Esophagus (tissue), 2 donors: Measurements from ENCODE around the gene DLGAP4. TPM values are rescaled to one million over a fixed set of nuclear protein-coding genes. Genes with fewer than 3 reads are reported as not detected.
"Not testable (repeated sequence)": the region's sequence is repeated elsewhere in the genome, so short reads cannot be mapped to it uniquely, and the experiment has no call there.

Experiments used
- H3K27ac ChIP-seq, 2 donors: one replicate each; pipeline ENCODE4 v1.5.1; 2013; ENCODE audit warnings: low read depth in 2 of 2, mild to moderate bottlenecking in 2 of 2, inconsistent platforms in 1 of 2, low read length in 1 of 2, moderate library complexity in 1 of 2
- H3K27me3 ChIP-seq, 2 donors: one replicate each; pipeline ENCODE4 v1.6.1; 2013; ENCODE audit warnings: low read length in 2 of 2, control low read depth in 1 of 2, mild to moderate bottlenecking in 1 of 2; ENCODE audit not compliant: insufficient read depth in 2 of 2, control insufficient read depth in 1 of 2
- H3K36me3 ChIP-seq, 2 donors: one replicate each; pipeline ENCODE4 v1.6.1; 2013; ENCODE audit warnings: low read length in 1 of 2; ENCODE audit not compliant: control insufficient read depth in 2 of 2, insufficient read depth in 2 of 2
- H3K4me1 ChIP-seq, 2 donors: one replicate each; pipeline ENCODE4 v1.6.1; 2013; ENCODE audit warnings: low read length in 1 of 2; ENCODE audit not compliant: control insufficient read depth in 2 of 2, insufficient read depth in 2 of 2
- H3K4me3 ChIP-seq, 2 donors: one replicate each; pipeline ENCODE4 v1.5.1; 2013; ENCODE audit warnings: low read length in 2 of 2, mild to moderate bottlenecking in 2 of 2, low read depth in 1 of 2, moderate library complexity in 1 of 2
- H3K9me3 ChIP-seq, 2 donors: one replicate each; pipeline ENCODE4 v1.6.1; 2013; ENCODE audit warnings: mild to moderate bottlenecking in 2 of 2, low read depth in 1 of 2, low read length in 1 of 2, moderate library complexity in 1 of 2; ENCODE audit not compliant: control insufficient read depth in 2 of 2, insufficient read depth in 1 of 2
- WGBS, 2 donors: extraction: QIAGEN DNeasy Blood & Tissue Kit; methylation state at CpG; one replicate each; pipeline ENCODE4 v1.1.7; 2013; 5-methylcytosine and 5-hydroxymethylcytosine counted together
- polyA plus RNA-seq, 2 donors: library from polyadenylated mRNA; stranded (reverse); fragments of 200-250 nt; gene quantifications; one replicate each; pipeline ENCODE4 v1.2.3, GENCODE V29; 2013
- donor health status: healthy with polysubstance abuse.
- donor health status: Bipolar disorder and iron deficiency.

DLGAP4 gene
- polyA plus RNA-seq, 2 donors = 15.8 to 24.3 TPM

- H3K4me1 ChIP-seq = no peaks in the 10 kb centered on the region
- WGBS, 2 donors = 71 to 86% methylated on average over 1 of the region's 1 CpG
- no peaks in the 10 kb centered on the region for H3K27me3 ChIP-seq
- H3K36me3 ChIP-seq = peaks cover 9 to 13% of the 10 kb centered on the region in 2 donors
- no peak overlapping the region for H3K27ac ChIP-seq
- H3K4me3 ChIP-seq = no peak overlapping the region
- H3K9me3 ChIP-seq = no peaks in the 10 kb centered on the region
These were observed 215.4 kb downstream of the DLGAP4 start for GRCh38 chr20:36521526-36521925.

DNA sequence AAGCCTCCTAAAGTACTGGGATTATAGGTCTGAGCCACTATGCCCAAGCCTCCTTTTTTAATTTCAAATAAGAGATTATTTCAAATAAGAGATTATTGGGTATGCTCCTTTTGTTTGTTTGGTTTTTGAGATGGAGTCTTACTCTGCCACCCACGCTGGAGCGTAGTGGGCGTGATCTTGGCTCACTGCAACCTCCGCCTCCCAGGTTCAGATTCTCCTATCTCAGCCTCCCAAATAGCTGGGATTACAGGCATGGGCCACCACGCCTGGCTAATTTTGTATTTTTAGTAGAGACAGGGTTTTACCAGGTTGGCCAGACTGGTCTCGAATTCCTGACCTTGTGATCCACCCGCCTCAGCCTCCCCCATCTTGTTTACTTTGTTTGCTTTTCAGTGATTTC is 216.3 kb downstream of the DLGAP4 start:
- not testable (repeated sequence) for H3K27ac ChIP-seq, H3K27me3 ChIP-seq, H3K9me3 ChIP-seq, H3K4me1 ChIP-seq, H3K4me3 ChIP-seq
- peaks cover 9 to 19% of the 10 kb centered on the region in 2 donors for H3K36me3 ChIP-seq
- 93% methylated on average over 7 of the region's 7 CpGs for WGBS, 2 donors

DNA sequence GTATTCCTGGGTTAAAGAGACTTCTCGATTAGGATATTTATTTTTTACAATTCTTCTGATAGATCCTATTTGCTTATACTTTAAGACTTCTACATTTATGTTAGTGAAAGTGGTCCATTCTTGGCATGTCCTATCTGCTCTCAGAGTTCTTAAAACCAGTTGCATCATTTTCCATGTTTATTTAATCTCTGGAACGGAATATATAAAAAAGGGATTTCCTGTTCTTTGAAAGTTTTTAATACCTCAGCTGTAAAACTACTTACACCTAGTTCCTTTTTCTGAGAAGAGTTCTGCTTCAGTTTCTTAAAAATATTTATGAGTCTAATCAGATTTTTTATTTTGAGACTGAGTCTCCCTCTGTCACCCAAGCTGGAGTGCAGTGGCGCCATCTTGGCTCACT is 217.2 kb downstream of the DLGAP4 start:
- Histone ChIP-seq H3K27me3 (no peaks in the 10 kb centered on the region), H3K9me3 (no peaks in the 10 kb centered on the region), H3K4me1 (no peaks in the 10 kb centered on the region), H3K27ac (no peak overlapping the region), H3K4me3 (no peak overlapping the region), H3K36me3 (peaks cover 9 to 21% of the 10 kb centered on the region in 2 donors)
- WGBS, 2 donors = 68 to 76% methylated on average over 3 of the region's 3 CpGs

DNA sequence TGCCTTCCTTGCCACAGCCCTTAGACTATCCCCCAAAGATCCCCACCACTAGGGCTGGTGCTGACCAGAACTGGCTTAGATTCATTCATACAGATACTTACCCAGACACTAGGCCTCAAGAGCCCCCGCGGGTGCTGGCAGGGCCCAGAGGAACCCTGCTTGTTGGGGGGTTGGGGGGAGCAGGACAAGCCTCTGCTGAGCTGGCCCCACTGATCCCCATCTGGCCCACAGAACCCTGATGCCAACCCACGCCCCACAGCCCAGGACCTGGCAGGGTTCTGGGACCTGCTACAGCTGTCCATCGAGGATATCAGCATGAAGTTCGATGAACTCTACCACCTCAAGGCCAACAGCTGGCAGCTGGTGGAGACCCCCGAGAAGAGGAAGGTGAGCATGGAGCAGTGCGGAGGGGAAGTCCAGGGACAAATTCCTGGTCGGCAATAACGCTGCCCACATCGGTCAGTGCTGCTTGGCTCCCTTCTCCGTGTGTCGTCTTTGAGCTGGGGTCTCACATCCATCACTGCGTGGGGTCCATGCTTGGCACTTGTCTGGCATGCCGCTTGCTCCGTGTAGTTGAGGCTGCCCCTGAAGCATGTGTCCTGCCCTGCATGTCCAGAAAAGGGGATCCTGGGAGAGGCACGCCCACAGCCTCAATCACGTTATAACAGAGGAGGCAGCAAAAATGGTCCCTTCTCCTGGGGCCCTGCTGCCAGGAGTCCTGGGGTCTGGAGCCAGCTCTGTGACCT is 219.7 kb downstream of the DLGAP4 start:
- WGBS, 2 donors = 88 to 93% methylated on average over 17 of the region's 17 CpGs
- H3K36me3 ChIP-seq = peaks cover 9 to 21% of the 10 kb centered on the region in 2 donors
- no peak overlapping the region for H3K4me3 ChIP-seq
- H3K9me3 ChIP-seq = no peaks in the 10 kb centered on the region
- H3K27me3 ChIP-seq = no peaks in the 10 kb centered on the region
- peak overlapping the region; percentile 11 to 27 for H3K27ac ChIP-seq
- H3K4me1 ChIP-seq = no peaks in the 10 kb centered on the region

DNA sequence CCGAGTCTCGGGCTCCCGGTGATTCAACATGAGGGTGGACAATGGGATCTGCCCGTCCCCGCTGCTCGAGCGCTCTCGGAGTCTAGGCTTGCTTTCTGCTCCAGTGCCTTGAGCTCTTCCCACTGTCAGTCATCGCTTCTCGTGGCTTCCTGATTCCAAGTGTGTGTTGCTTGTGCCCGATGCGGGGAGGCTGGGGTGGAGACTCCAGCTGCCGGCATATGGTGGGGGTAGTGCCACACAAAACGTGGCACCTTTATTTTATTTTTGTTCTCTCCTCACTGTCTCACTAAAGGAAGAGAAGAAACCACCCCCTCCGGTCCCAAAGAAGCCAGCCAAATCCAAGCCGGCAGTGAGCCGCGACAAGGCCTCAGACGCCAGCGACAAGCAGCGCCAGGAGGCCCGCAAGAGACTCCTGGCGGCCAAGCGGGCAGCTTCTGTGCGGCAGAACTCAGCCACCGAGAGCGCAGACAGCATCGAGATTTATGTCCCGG is 220.4 kb downstream of the DLGAP4 start:
- H3K27ac ChIP-seq = peak overlapping the region; percentile 53 to 56
- WGBS, 2 donors = 88 to 91% methylated on average over 29 of the region's 29 CpGs
- H3K27me3 ChIP-seq = no peaks in the 10 kb centered on the region
- H3K9me3 ChIP-seq = no peaks in the 10 kb centered on the region
- no peaks in the 10 kb centered on the region for H3K4me1 ChIP-seq
- H3K36me3 ChIP-seq = peaks cover 9 to 21% of the 10 kb centered on the region in 2 donors
- H3K4me3 ChIP-seq = no peak overlapping the region

DNA sequence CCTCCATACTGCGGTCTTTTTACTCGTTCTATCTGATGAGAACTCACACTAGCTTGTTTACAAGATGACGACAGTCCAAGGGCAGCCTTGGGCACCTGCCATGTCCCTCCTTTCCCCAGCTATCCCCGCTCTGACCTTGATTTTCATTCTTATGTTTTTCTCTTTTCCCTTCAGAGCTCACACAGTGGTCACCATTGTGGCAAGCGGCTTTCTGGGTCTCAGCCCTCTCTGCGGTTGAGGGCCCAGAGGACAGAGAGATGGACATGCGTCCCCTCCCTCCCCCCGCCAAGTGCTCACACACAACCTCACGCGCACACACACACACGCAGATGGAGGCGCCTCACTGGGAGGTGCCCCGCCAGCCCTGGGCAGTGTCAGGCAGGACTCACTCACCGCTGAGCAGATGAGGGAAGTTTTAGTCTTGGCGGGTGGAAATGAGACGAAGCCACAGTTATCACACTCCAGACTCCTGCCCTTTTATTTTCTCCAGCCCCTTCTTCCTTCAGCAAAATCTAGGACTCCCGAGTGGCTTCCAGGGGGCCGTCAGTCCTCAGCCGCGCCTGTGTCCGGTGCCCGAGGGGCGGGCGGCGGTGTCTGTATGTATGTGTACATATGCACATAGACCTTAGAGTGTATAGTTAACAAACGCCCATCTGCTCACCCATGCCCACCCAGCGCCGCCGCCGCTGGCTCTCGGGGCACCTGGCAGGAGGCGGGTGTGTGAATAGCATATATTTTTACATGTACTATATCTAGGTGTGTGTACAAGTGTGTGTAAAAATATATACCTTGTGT is 221.4 kb downstream of the DLGAP4 start:
- H3K36me3 ChIP-seq = peaks cover 9 to 21% of the 10 kb centered on the region in 2 donors
- no peaks in the 10 kb centered on the region for H3K4me1 ChIP-seq
- no peak overlapping the region for H3K4me3 ChIP-seq
- peak overlapping the region in 1 of 2 donors; percentile 29 for H3K27ac ChIP-seq
- no peaks in the 10 kb centered on the region for H3K9me3 ChIP-seq
- H3K27me3 ChIP-seq = no peaks in the 10 kb centered on the region
- WGBS, 2 donors = 85% methylated on average over 32 of the region's 32 CpGs

GRCh38 chr20:36528176-36528874 is 222.2 kb downstream of the DLGAP4 start:
- H3K27me3 ChIP-seq = no peaks in the 10 kb centered on the region
- no peak overlapping the region for H3K4me3 ChIP-seq
- H3K9me3 ChIP-seq = no peaks in the 10 kb centered on the region
- H3K4me1 ChIP-seq = no peaks in the 10 kb centered on the region
- WGBS, 2 donors = 85 to 86% methylated on average over 18 of the region's 18 CpGs
- peaks cover 9 to 21% of the 10 kb centered on the region in 2 donors for H3K36me3 ChIP-seq
- no peak overlapping the region for H3K27ac ChIP-seq

DNA sequence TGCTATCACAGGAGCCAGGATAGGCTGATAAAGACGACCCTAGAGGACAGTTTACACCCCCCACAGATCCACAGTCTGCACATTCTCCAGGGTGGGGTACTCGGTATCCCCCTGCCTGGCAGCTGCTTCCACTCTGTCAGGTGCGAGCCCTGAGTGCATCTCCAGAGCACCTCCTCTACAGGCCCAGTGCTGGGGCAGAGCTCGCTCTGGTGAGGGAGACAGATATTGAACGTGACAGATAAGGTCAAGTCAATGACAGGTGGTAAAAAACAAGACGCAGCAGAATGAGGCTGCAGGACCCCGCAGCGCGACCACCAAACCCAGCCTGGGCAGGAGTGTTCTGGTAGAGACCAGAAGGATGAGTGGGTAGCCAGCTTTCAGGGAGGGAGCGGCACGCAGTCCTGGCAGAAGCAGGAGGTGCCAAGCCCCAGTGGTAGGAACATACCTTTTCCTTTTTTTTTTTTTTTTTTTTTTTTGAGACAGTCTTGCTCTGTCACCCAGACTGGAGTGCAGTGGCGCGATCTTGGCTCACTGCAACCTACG is 222.8 kb downstream of the DLGAP4 start:
- 85 to 88% methylated on average over 14 of the region's 14 CpGs for WGBS, 2 donors
- H3K27ac ChIP-seq = peak overlapping the region in 1 of 2 donors; percentile 15
- H3K4me1 ChIP-seq = no peaks in the 10 kb centered on the region
- no peaks in the 10 kb centered on the region for H3K27me3 ChIP-seq
- H3K36me3 ChIP-seq = peaks cover 9 to 21% of the 10 kb centered on the region in 2 donors
- no peaks in the 10 kb centered on the region for H3K9me3 ChIP-seq
- no peak overlapping the region for H3K4me3 ChIP-seq

- peaks cover 0 to 2% of the 10 kb centered on the region in 2 donors for H3K36me3 ChIP-seq
- 73 to 81% methylated on average over 10 of the region's 10 CpGs for WGBS, 2 donors
- H3K27me3 ChIP-seq = no peaks in the 10 kb centered on the region
- no peak overlapping the region for H3K4me3 ChIP-seq
- H3K27ac ChIP-seq = no peak overlapping the region
- no peaks in the 10 kb centered on the region for H3K4me1 ChIP-seq
- no peaks in the 10 kb centered on the region for H3K9me3 ChIP-seq
These were observed 226.2 kb downstream of the DLGAP4 start for GRCh38 chr20:36532388-36532787.
